GM04503 (cell line): Measurements from ENCODE around the gene UBR1.
"Not testable (repeated sequence)": the region's sequence is repeated elsewhere in the genome, so short reads cannot be mapped to it uniquely, and the experiment has no call there.

Experiments used
- DNase-seq: peaks from one replicate; pipeline ENCODE4 v3.0.0-alpha.2; 2012; ENCODE audit warnings: low read depth

Gene UBR1

GRCh38 chr15:42973114-42973513 is 132.7 kb downstream of the UBR1 start:
- DNase-seq, result no peak

- DNase-seq, result no peak
These were observed 134.0 kb downstream of the UBR1 start for GRCh38 chr15:42971830-42972229.

- no peak for DNase-seq
These were observed 141.4 kb downstream of the UBR1 start for GRCh38 chr15:42964476-42964875.

GRCh38 chr15:42955518-42955917 is 150.3 kb downstream of the UBR1 start:
- DNase-seq, result peak; percentile 43

GRCh38 chr15:42954291-42954690 is 151.5 kb downstream of the UBR1 start:
- no peak for DNase-seq

GRCh38 chr15:42948898-42949297 is 156.9 kb downstream of the UBR1 start:
- not testable (repeated sequence) for DNase-seq

GRCh38 chr15:42940527-42940926 is 165.3 kb downstream of the UBR1 start:
- no peak for DNase-seq

GRCh38 chr15:42939841-42940240 is 166.0 kb downstream of the UBR1 start:
- DNase-seq, result no peak

GRCh38 chr15:42937143-42937542 is 168.7 kb downstream of the UBR1 start:
- no peak for DNase-seq

- DNase-seq, result no peak
These were observed 171.8 kb downstream of the UBR1 start for GRCh38 chr15:42933886-42934667.

GRCh38 chr15:42932833-42933515 is 172.9 kb downstream of the UBR1 start:
- no peak for DNase-seq

GRCh38 chr15:42931702-42932486 is 173.9 kb downstream of the UBR1 start:
- DNase-seq, result no peak

- DNase-seq, result no peak
These were observed 176.5 kb downstream of the UBR1 start for GRCh38 chr15:42929306-42929848.

GRCh38 chr15:42921342-42921731 is 184.5 kb downstream of the UBR1 start:
- DNase-seq, result no peak

GRCh38 chr15:42920519-42921341 is 185.1 kb downstream of the UBR1 start, which contains the start of gene TTBK2:
Gene TTBK2, minus strand, starts transcription at chr15:42920778. Its CDS starts 42,161 bp downstream, at chr15:42878617.
- DNase-seq, result peak; percentile 90

- DNase-seq, result no peak
These were observed 185.9 kb downstream of the UBR1 start for GRCh38 chr15:42919799-42920518.

- DNase-seq, result no peak
These were observed 186.5 kb downstream of the UBR1 start for GRCh38 chr15:42919308-42919707.

- DNase-seq, result no peak
These were observed 187.8 kb downstream of the UBR1 start for GRCh38 chr15:42918047-42918446.

GRCh38 chr15:42915654-42916315 is 190.1 kb downstream of the UBR1 start:
- no peak for DNase-seq
